ENCODE data around the gene UQCRFS1.

Gene UQCRFS1

GRCh38 chr19:29155683-29156082 is 57.3 kb downstream of the UQCRFS1 start:
- Histone ChIP-seq H2AFZ (no peak overlapping the region), H3K4me1 (no peaks in the 10 kb centered on the region), H3K79me2 (no peaks in the 10 kb centered on the region), H3K27me3 (ENCODE audit: control insufficient read depth, insufficient read depth, low read length) (no peaks in the 10 kb centered on the region), H3K4me2 (ENCODE audit: low read length) (no peak overlapping the region), H3K36me3 (ENCODE audit: control insufficient read depth, insufficient read depth, low read length) (no peaks in the 10 kb centered on the region), H3K4me3 (ENCODE audit: low read depth, low read length) (no peak overlapping the region), H3K9me3 (ENCODE audit: control insufficient read depth, low read length) (no peaks in the 10 kb centered on the region), H3K9ac (no peak overlapping the region), H3K27ac (no peak overlapping the region)
- TF ChIP-seq CTCF (IDR thresholded peaks at IDR 0.05), result no peak
